Duodenal mucosa (tissue), 2 donors: ENCODE results near the gene SMARCE1.

Experiments
- H3K27ac ChIP-seq: one replicate; pipeline ENCODE4 v1.7.0; 2013; ENCODE audit warnings: low read depth, low read length
- H3K27me3 ChIP-seq, 2 donors: one replicate each; pipeline ENCODE4 v1.7.0; 2013; ENCODE audit warnings: low read length in 2 of 2, control low read depth in 1 of 2; ENCODE audit not compliant: insufficient read depth in 2 of 2, control insufficient read depth in 1 of 2
- H3K36me3 ChIP-seq, 2 donors: one replicate each; pipeline ENCODE4 v1.7.0; 2013; ENCODE audit warnings: low read length in 2 of 2, control low read depth in 1 of 2; ENCODE audit not compliant: insufficient read depth in 2 of 2, control insufficient read depth in 1 of 2
- H3K4me1 ChIP-seq, 2 donors: one replicate each; pipeline ENCODE4 v1.7.0; 2013; ENCODE audit warnings: low read length in 2 of 2, control low read depth in 1 of 2; ENCODE audit not compliant: insufficient read depth in 2 of 2, control insufficient read depth in 1 of 2
- H3K4me3 ChIP-seq, 2 donors: one replicate each; pipeline ENCODE4 v1.7.0; 2013; ENCODE audit warnings: low read length in 2 of 2, low read depth in 1 of 2
- H3K9ac ChIP-seq, 2 donors: one replicate each; pipeline ENCODE4 v1.7.0; 2013; ENCODE audit warnings: low read length in 2 of 2, low read depth in 1 of 2
- H3K9me3 ChIP-seq, 2 donors: one replicate each; pipeline ENCODE4 v1.7.0; 2013; ENCODE audit warnings: low read length in 2 of 2, control low read depth in 1 of 2; ENCODE audit not compliant: control insufficient read depth in 1 of 2

The SMARCE1 gene

GRCh38 chr17:40621578-40621977, 26.0 kb downstream of the SMARCE1 start:
- no peak overlapping the region for H3K27ac ChIP-seq

GRCh38 chr17:40621019-40621418, 26.6 kb downstream of the SMARCE1 start:
- Histone ChIP-seq H3K9me3 (no peaks in the 10 kb centered on the region), H3K36me3 (no peaks in the 10 kb centered on the region), H3K9ac (no peak overlapping the region), H3K4me3 (no peak overlapping the region), H3K27ac (no peak overlapping the region), H3K27me3 (peaks cover 3 to 7% of the 10 kb centered on the region in 2 donors), H3K4me1 (peaks cover 7 to 8% of the 10 kb centered on the region in 2 donors)

More at GRCh38 chr17:40621578-40621977, 26.0 kb downstream of the SMARCE1 start:
- Histone ChIP-seq H3K4me3 (no peak overlapping the region), H3K27me3 (peaks cover 3 to 7% of the 10 kb centered on the region in 2 donors), H3K9ac (no peak overlapping the region), H3K36me3 (no peaks in the 10 kb centered on the region), H3K9me3 (no peaks in the 10 kb centered on the region), H3K4me1 (peaks cover 7 to 8% of the 10 kb centered on the region in 2 donors)

GRCh38 chr17:40618754-40619625, 28.6 kb downstream of the SMARCE1 start:
- H3K9ac ChIP-seq, result no peak overlapping the region
- H3K4me3 ChIP-seq, result peak overlapping the region in 1 of 2 donors; percentile 27
- no peaks in the 10 kb centered on the region for H3K9me3 ChIP-seq
- peaks cover 8 to 12% of the 10 kb centered on the region in 2 donors for H3K4me1 ChIP-seq
- no peaks in the 10 kb centered on the region for H3K36me3 ChIP-seq
- no peak overlapping the region for H3K27ac ChIP-seq
- H3K27me3 ChIP-seq, result peaks cover 3 to 7% of the 10 kb centered on the region in 2 donors

- H3K9ac ChIP-seq, result peak overlapping the region in 1 of 2 donors; percentile 26
- H3K27me3 ChIP-seq, result peaks cover 3 to 7% of the 10 kb centered on the region in 2 donors
- peaks cover 8 to 12% of the 10 kb centered on the region in 2 donors for H3K4me1 ChIP-seq
- no peaks in the 10 kb centered on the region for H3K36me3 ChIP-seq
- no peak overlapping the region for H3K27ac ChIP-seq
- H3K9me3 ChIP-seq, result no peaks in the 10 kb centered on the region
- no peak overlapping the region for H3K4me3 ChIP-seq
These were observed 29.9 kb downstream of the SMARCE1 start for GRCh38 chr17:40617678-40618240.

- Histone ChIP-seq H3K27me3 (peaks cover 3 to 7% of the 10 kb centered on the region in 2 donors), H3K4me3 (no peak overlapping the region), H3K9me3 (no peaks in the 10 kb centered on the region), H3K9ac (no peak overlapping the region), H3K27ac (no peak overlapping the region), H3K4me1 (peaks cover 8 to 12% of the 10 kb centered on the region in 2 donors), H3K36me3 (no peaks in the 10 kb centered on the region)
These were observed 31.0 kb downstream of the SMARCE1 start for GRCh38 chr17:40616592-40616991.

- Histone ChIP-seq H3K4me3 (no peak overlapping the region), H3K27me3 (peaks cover under 1 to 3% of the 10 kb centered on the region in 2 donors), H3K9ac (no peak overlapping the region), H3K36me3 (no peaks in the 10 kb centered on the region), H3K27ac (no peak overlapping the region), H3K4me1 (peaks cover 8 to 12% of the 10 kb centered on the region in 2 donors), H3K9me3 (no peaks in the 10 kb centered on the region)
These were observed 31.7 kb downstream of the SMARCE1 start for GRCh38 chr17:40615841-40616476.

GRCh38 chr17:40615068-40615840, 32.4 kb downstream of the SMARCE1 start:
- Histone ChIP-seq H3K27me3 (peaks cover 0 to 3% of the 10 kb centered on the region in 2 donors), H3K9me3 (no peaks in the 10 kb centered on the region), H3K4me3 (no peak overlapping the region), H3K27ac (no peak overlapping the region), H3K9ac (no peak overlapping the region), H3K4me1 (peaks cover 8 to 12% of the 10 kb centered on the region in 2 donors), H3K36me3 (no peaks in the 10 kb centered on the region)

GRCh38 chr17:40614431-40615067, 33.1 kb downstream of the SMARCE1 start:
- no peaks in the 10 kb centered on the region for H3K36me3 ChIP-seq
- H3K9me3 ChIP-seq, result no peaks in the 10 kb centered on the region
- H3K4me3 ChIP-seq, result no peak overlapping the region
- no peak overlapping the region for H3K9ac ChIP-seq
- H3K4me1 ChIP-seq, result peaks cover 7 to 12% of the 10 kb centered on the region in 2 donors
- no peak overlapping the region for H3K27ac ChIP-seq
- peaks cover 0 to 3% of the 10 kb centered on the region in 2 donors for H3K27me3 ChIP-seq

GRCh38 chr17:40613467-40614154, 34.0 kb downstream of the SMARCE1 start:
- H3K9ac ChIP-seq, result no peak overlapping the region
- H3K27me3 ChIP-seq, result peaks cover 0 to 3% of the 10 kb centered on the region in 2 donors
- H3K4me1 ChIP-seq, result peaks cover 0 to 4% of the 10 kb centered on the region in 2 donors
- H3K9me3 ChIP-seq, result no peaks in the 10 kb centered on the region
- H3K4me3 ChIP-seq, result no peak overlapping the region
- H3K27ac ChIP-seq, result no peak overlapping the region
- H3K36me3 ChIP-seq, result no peaks in the 10 kb centered on the region
